Lower leg skin (tissue), 4 donors: ENCODE data around the gene ANKRD33B. TPM values are rescaled to one million over a fixed set of nuclear protein-coding genes. Genes with fewer than 3 reads are reported as not detected.

Experiments used
- DNase-seq, 2 donors: peaks; one replicate each; pipeline ENCODE4 v3.0.0-alpha.2; 2019; ENCODE audit warnings: low spot score in 2 of 2
- H3K4me3 ChIP-seq: fragments of 200-600 bp; sonication (generic); 2 replicates; pipeline ENCODE4 v1.5.1; 2017; ENCODE audit warnings: mild to moderate bottlenecking, low read depth; ENCODE audit not compliant: poor library complexity, severe bottlenecking
- CTCF ChIP-seq, 3 donors: fragments of 450-650 bp; IDR thresholded peaks; one replicate each; pipeline ENCODE4 v1.5.1; 2016; ENCODE audit warnings: antibody characterized with exemption in 3 of 3, mild to moderate bottlenecking in 3 of 3, moderate library complexity in 2 of 3
- POLR2A ChIP-seq, 2 donors: fragments of 450-650 bp; IDR thresholded peaks; one replicate each; pipeline ENCODE4 v1.6.1; 2016 to 2017; ENCODE audit warnings: antibody characterized with exemption in 2 of 2, mild to moderate bottlenecking in 1 of 2, moderate library complexity in 1 of 2
- WGBS, 2 donors: methylation state at CpG; one replicate each; pipeline ENCODE4 v1.1.5; 2018; 5-methylcytosine and 5-hydroxymethylcytosine counted together
- intact Hi-C: fragments of 100-400 bp; cut with DNase I; formaldehyde crosslinking; loops from one replicate; pipeline ENCODE4 v1.15.0; 2023; ENCODE audit warnings: low total_unique reads
- total RNA-seq, 4 donors: library from RNA; depleted of rRNA; stranded (reverse); fragments of >200 nt; gene quantifications; one replicate each; pipeline ENCODE4 v1.1.0, GENCODE V29; 2016

Gene ANKRD33B
- total RNA-seq, 4 donors from 2014 or later, result 12.6 to 35.4 (median 17.6) TPM

- no peak overlapping the region for H3K4me3 ChIP-seq
- TF ChIP-seq POLR2A (IDR thresholded peaks at IDR 0.05) (no peak), CTCF (IDR thresholded peaks at IDR 0.05) (no peak)
- 63% methylated on average over 14 of the region's 14 CpGs for WGBS, 2 donors
- no peak for DNase-seq
- intact Hi-C loops, result no loop called here
Measured at GRCh38 chr5:10552183-10553143, 11.4 kb upstream of the ANKRD33B start.

- TF ChIP-seq POLR2A (IDR thresholded peaks at IDR 0.05) (no peak), CTCF (IDR thresholded peaks at IDR 0.05) (no peak)
- 79 to 86% methylated on average over 7 of the region's 7 CpGs for WGBS, 2 donors
- intact Hi-C loops, result no loop called here
- no peak overlapping the region for H3K4me3 ChIP-seq
- no peak for DNase-seq
Measured at GRCh38 chr5:10553476-10553875, 10.4 kb upstream of the ANKRD33B start.

- no peak for TF ChIP-seq POLR2A (IDR thresholded peaks at IDR 0.05)
- TF ChIP-seq CTCF (IDR thresholded peaks at IDR 0.05), result no peak
- no peak overlapping the region for H3K4me3 ChIP-seq
- WGBS, 2 donors, result 51 to 54% methylated on average over 8 of the region's 8 CpGs
- peak in 1 of 2 donors; percentile 80 for DNase-seq
- intact Hi-C loops, result no loop called here
Measured at GRCh38 chr5:10555277-10555684, 8.6 kb upstream of the ANKRD33B start.

- no peak for TF ChIP-seq CTCF (IDR thresholded peaks at IDR 0.05)
- no peak overlapping the region for H3K4me3 ChIP-seq
- intact Hi-C loops, result no loop called here
- DNase-seq, result peak in 1 of 2 donors; percentile 72
- WGBS, 2 donors, result 34 to 35% methylated on average over 3 of the region's 3 CpGs
Measured at GRCh38 chr5:10556289-10556807, 7.5 kb upstream of the ANKRD33B start.

- WGBS, 2 donors, result 72 to 75% methylated on average over 11 of the region's 11 CpGs
- intact Hi-C loops, result no loop called here
- TF ChIP-seq CTCF (IDR thresholded peaks at IDR 0.05) (no peak), POLR2A (IDR thresholded peaks at IDR 0.05) (no peak)
- peak in 1 of 2 donors; percentile 76 for DNase-seq
- no peak overlapping the region for H3K4me3 ChIP-seq
Measured at GRCh38 chr5:10556893-10557746, 6.8 kb upstream of the ANKRD33B start.
